DND-41 (cell line): ENCODE data around the gene GNS.

Source experiments
- ATAC-seq: fragments of 200-7000 bp; cut with Tn5 transposase; 3 replicates; pipeline ENCODE4 v1.9.1; 2021; ENCODE audit warnings: low read depth; ENCODE audit not compliant: insufficient read depth
- DNase-seq: peaks from one replicate; pipeline ENCODE4 v3.0.0-alpha.2; 2020
- H2AFZ ChIP-seq: 2 replicates; pipeline ENCODE4 v1.6.0; 2012; ENCODE audit warnings: low read depth, low read length
- H3K27ac ChIP-seq: 2 replicates; pipeline ENCODE4 v1.5.1; 2012; ENCODE audit warnings: low read length, inconsistent platforms
- H3K27me3 ChIP-seq: fragments of 200-600 bp; sonication (generic); 2 replicates; pipeline ENCODE4 v1.6.0; 2012; ENCODE audit warnings: low read length, mild to moderate bottlenecking, inconsistent platforms; ENCODE audit not compliant: insufficient read depth, poor library complexity
- H3K36me3 ChIP-seq: 2 replicates; pipeline ENCODE4 v1.5.1; 2012; ENCODE audit warnings: low read length, inconsistent platforms; ENCODE audit not compliant: insufficient read depth
- H3K4me1 ChIP-seq: 2 replicates; pipeline ENCODE4 v1.5.1; 2012; ENCODE audit warnings: mild to moderate bottlenecking, low read length; ENCODE audit not compliant: insufficient read depth
- H3K4me2 ChIP-seq: 2 replicates; pipeline ENCODE4 v1.6.0; 2012; ENCODE audit warnings: mild to moderate bottlenecking, moderate library complexity, low read length, inconsistent platforms; ENCODE audit not compliant: insufficient read depth
- H3K4me3 ChIP-seq, 2 experiments: fragments of 200-600 bp in 1 of 2; shearing (Covaris generic) in 1 of 2; 2 replicates each; pipeline ENCODE4 v1.5.1; 2012 to 2016; ENCODE audit warnings: inconsistent platforms in 2 of 2, low read length in 2 of 2, mild to moderate bottlenecking in 2 of 2, low read depth in 1 of 2, moderate library complexity in 1 of 2
- H3K79me2 ChIP-seq: 2 replicates; pipeline ENCODE4 v1.6.0; 2012; ENCODE audit warnings: low read length, inconsistent platforms; ENCODE audit not compliant: insufficient read depth
- H3K9ac ChIP-seq: 2 replicates; pipeline ENCODE4 v1.6.0; 2012; ENCODE audit warnings: low read depth, mild to moderate bottlenecking, inconsistent platforms, low read length, moderate library complexity
- H3K9me3 ChIP-seq: 2 replicates; pipeline ENCODE4 v1.5.1; 2012; ENCODE audit warnings: low read length, moderate library complexity, mild to moderate bottlenecking, inconsistent platforms; ENCODE audit not compliant: insufficient read depth, severe bottlenecking
- H4K20me1 ChIP-seq: 2 replicates; pipeline ENCODE4 v1.6.0; 2012; ENCODE audit warnings: low read length; ENCODE audit not compliant: insufficient read depth
- CTCF ChIP-seq: IDR thresholded peaks from 2 replicates; pipeline ENCODE4 v1.5.1; 2012; ENCODE audit warnings: borderline replicate concordance, low read length, moderate library complexity, mild to moderate bottlenecking; ENCODE audit not compliant: poor library complexity, severe bottlenecking; ENCODE audit errors: extremely low read depth
- EZH2 ChIP-seq: IDR thresholded peaks from 3 replicates; pipeline ENCODE4 v1.6.1; 2012; ENCODE audit warnings: borderline replicate concordance, low read depth, mild to moderate bottlenecking, moderate library complexity, low read length, inconsistent platforms; ENCODE audit not compliant: severe bottlenecking

GNS gene

GRCh38 chr12:64745980-64746379 lies 13.2 kb downstream of the GNS start:
- Histone ChIP-seq H3K9me3 (no peaks in the 10 kb centered on the region), H3K4me3 (no peak overlapping the region), H3K4me1 (no peaks in the 10 kb centered on the region), H3K27me3 (no peaks in the 10 kb centered on the region), H3K79me2 (no peaks in the 10 kb centered on the region), H3K27ac (no peak overlapping the region), H3K9ac (no peak overlapping the region), H4K20me1 (no peaks in the 10 kb centered on the region), H3K36me3 (peaks cover 68% of the 10 kb centered on the region), H2AFZ (no peak overlapping the region), H3K4me2 (no peak overlapping the region)
- no peak for DNase-seq
- ATAC-seq = no peak
- TF ChIP-seq CTCF = no peak

- ATAC-seq (no peak), DNase-seq (no peak)
- Histone ChIP-seq H2AFZ (no peak overlapping the region), H3K4me3 (no peak overlapping the region), H3K9ac (no peak overlapping the region), H4K20me1 (no peaks in the 10 kb centered on the region), H3K79me2 (no peaks in the 10 kb centered on the region), H3K4me1 (no peaks in the 10 kb centered on the region), H3K9me3 (no peaks in the 10 kb centered on the region), H3K4me2 (no peak overlapping the region), H3K27me3 (no peaks in the 10 kb centered on the region), H3K27ac (no peak overlapping the region), H3K36me3 (peaks cover 68% of the 10 kb centered on the region)
- TF ChIP-seq CTCF (no peak), EZH2 (no peak)
Observed at GRCh38 chr12:64745259-64745807, 13.9 kb downstream of the GNS start.

DNA sequence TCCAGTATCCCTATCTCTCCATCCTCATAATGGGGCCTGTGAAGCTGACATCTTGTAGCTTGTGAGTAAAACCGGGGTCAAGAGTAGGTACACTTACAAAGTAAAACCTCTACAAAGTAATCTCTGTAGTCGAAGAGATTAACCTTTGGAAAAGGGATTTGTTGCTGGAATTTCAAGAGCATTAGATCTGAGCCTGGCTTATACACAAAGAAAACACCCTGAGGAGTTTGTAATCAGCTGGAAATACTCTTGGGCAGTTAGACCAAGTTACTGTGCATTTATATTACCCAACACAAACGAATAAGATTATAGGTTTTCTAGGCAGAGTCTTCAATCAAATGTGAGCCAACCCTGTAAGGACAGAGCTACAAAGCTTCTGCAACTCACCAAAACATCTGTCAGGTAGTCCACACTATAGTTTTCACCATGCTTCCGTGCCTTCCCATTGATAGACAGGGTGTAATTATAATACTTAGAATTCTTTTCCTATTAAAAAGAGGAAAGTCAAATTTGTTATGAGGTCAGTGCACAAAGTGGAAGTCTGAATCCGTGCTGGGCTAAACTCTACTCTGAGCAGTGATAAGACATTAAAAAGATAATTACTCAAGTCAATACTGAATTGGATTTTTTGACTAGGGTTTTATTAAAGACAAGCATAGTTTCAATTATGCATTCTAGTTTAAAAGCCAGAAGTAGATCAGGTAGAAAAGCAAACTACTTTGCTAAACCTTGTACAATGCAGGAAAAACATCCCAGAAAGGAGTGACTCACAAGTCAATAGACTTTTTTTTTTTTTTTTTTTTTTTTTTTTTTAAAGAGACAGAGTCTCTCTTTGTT lies 14.6 kb downstream of the GNS start:
- H3K36me3 ChIP-seq = peaks cover 72% of the 10 kb centered on the region
- no peak for ATAC-seq

More for the DNA sequence above, 14.6 kb downstream of the GNS start:
- no peak for DNase-seq
- Histone ChIP-seq H3K4me3 (no peak overlapping the region), H4K20me1 (no peaks in the 10 kb centered on the region), H2AFZ (no peak overlapping the region), H3K9ac (no peak overlapping the region), H3K9me3 (no peaks in the 10 kb centered on the region), H3K79me2 (no peaks in the 10 kb centered on the region), H3K27me3 (no peaks in the 10 kb centered on the region), H3K27ac (no peak overlapping the region), H3K4me2 (no peak overlapping the region), H3K4me1 (no peaks in the 10 kb centered on the region)
- TF ChIP-seq EZH2 (no peak), CTCF (no peak)
